ENCODE data around the gene GJA4.
"Not testable (repeated sequence)": the region's sequence is repeated elsewhere in the genome, so short reads cannot be mapped to it uniquely, and the experiment has no call there.

GJA4 gene

DNA sequence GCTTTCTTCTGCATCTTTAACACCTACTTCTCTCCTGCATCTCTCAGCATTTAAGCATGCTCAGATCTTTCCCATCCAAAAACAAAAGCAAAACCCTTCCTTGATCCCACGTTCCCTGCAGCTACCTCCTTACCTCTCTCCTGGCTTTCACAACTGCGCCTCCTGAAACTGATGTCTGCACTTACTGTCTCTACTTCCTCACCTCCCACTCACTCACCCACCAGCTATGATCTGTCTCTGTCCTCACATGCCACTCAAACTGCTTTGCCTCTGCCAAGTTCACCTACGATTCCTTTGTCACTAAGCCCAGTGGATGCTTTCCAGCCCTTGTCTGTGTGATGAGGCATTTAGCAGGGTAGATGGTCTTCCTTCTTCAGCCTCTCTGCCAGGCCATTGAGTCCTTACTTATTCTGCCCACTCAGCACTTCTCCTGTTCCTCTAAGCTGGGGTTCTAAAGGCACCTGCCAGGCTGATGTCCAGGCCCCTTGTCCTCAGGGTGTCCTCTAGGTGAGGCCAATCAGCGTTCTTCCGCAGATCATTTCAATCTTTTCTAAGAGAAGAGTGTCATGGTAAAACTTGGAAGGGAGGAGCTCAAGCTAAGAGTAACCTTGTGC, 21.8 kb upstream of the GJA4 start:
- DNase-seq: no peak

GRCh38 chr1:34771573-34772371, 21.0 kb upstream of the GJA4 start:
- no peak for DNase-seq

DNA sequence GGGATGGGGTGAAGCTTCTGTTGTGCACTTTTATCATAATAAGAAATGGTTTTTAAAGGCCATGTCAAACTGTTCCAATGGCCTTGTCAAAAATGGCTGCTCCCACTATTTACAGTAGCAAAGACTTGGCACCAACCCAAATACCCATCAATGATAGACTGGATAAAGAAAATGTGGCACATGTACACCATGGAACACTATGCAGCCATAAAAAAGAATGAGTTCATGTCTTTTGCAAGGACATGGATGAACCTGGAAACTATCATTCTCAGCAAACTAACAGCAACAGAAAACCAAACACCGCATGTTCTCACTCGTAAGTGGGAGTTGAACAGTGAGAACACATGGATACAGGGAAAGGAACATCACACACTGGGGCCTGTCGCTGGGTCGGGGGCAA, 19.7 kb upstream of the GJA4 start:
- not testable (repeated sequence) for DNase-seq

DNA sequence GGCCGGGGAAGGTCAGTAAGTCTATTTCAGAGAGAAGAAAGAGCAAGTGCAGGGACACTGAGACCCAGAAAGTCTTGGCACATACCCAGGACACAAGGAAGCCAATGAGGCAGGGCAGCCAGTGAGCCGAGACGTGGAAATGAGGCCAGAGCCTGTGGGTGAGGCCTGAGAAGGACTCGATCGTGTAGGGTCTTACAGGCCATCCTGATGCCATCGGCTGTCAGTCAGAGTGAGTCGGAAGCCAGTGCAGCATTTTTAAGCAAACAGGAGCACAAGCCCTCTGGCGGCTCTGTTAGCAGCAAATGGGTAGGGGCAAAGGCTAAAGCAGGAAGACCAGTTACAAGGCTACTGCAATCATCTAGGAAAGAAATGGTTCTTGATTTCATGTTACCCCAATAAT, 17.8 kb upstream of the GJA4 start:
- no peak for DNase-seq

- no peak for DNase-seq
These were observed 15.9 kb upstream of the GJA4 start for GRCh38 chr1:34776911-34777310.

GRCh38 chr1:34777519-34778321, 15.1 kb upstream of the GJA4 start:
- no peak for DNase-seq

- DNase-seq: no peak
These were observed 14.4 kb upstream of the GJA4 start for GRCh38 chr1:34778381-34778780.

DNA sequence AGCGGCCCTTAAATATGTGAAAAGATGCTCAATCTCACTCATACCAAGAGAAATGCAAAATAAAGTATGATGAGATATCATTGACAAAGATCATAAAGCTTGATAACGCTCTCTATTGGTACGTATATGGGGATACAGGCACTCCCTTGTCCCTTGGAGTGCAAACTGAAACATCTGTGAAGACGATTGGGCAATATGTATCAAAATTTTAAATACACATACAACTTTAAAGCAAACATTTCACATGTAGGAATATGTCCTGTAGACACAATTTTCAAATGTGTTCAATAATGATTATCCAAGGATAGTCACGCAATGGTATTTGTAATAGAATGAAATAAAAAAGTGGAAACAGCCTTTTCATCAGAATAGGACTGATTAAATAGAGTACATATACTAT, 13.8 kb upstream of the GJA4 start:
- DNase-seq: no peak

DNA sequence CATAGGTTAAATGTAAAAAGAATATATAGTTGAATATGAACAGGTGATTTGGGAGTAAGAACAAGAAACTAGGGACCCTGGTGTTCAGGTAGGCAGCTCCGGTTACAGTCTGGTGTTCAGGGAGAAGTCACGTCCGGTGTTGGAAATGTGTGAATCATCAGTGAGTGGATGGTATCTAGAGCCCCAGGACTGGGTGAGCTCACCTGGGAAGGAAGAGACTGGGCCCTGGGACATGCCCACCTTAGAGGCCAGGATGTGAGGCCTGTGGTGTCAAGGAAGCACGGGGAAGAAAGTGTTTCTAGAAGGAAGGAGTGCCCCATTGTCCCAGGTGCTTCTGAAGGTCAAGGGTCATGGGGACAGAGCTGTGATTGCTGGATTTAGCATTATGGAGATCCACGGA, 13.3 kb upstream of the GJA4 start:
- DNase-seq: no peak

GRCh38 chr1:34779962-34780361, 12.8 kb upstream of the GJA4 start:
- no peak for DNase-seq

- DNase-seq: no peak
These were observed 12.3 kb upstream of the GJA4 start for GRCh38 chr1:34780528-34780927.

GRCh38 chr1:34781071-34781843, 11.5 kb upstream of the GJA4 start, which contains the start of gene GJB3:
Gene GJB3 (plus strand): TSS chr1:34781214. CDS start chr1:34784763, 3,549 bp downstream.
- DNase-seq: no peak

- no peak for DNase-seq
These were observed 10.9 kb upstream of the GJA4 start for GRCh38 chr1:34781844-34782391.

DNA sequence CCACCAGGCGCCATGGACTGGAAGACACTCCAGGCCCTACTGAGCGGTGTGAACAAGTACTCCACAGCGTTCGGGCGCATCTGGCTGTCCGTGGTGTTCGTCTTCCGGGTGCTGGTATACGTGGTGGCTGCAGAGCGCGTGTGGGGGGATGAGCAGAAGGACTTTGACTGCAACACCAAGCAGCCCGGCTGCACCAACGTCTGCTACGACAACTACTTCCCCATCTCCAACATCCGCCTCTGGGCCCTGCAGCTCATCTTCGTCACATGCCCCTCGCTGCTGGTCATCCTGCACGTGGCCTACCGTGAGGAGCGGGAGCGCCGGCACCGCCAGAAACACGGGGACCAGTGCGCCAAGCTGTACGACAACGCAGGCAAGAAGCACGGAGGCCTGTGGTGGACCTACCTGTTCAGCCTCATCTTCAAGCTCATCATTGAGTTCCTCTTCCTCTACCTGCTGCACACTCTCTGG, 8.0 kb upstream of the GJA4 start:
- no peak for DNase-seq

- no peak for DNase-seq
These were observed 7.4 kb upstream of the GJA4 start for GRCh38 chr1:34785231-34785874.

DNA sequence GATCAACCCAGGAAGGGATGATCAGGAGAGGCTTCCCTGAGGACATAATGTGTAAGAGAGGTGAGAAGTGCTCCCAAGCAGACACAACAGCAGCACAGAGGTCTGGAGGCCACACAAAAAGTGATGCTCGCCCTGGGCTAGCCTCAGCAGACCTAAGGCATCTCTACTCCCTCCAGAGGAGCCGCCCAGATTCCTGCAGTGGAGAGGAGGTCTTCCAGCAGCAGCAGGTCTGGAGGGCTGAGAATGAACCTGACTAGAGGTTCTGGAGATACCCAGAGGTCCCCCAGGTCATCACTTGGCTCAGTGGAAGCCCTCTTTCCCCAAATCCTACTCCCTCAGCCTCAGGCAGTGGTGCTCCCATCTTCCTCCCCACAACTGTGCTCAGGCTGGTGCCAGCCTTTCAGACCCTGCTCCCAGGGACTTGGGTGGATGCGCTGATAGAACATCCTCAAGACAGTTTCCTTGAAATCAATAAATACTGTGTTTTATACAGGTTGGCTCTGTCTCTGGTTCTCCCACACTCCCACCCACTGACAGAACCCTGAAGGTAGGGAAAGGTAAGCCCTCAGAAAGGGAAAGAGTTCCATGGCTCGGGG, 6.8 kb upstream of the GJA4 start:
- no peak for DNase-seq

- peak; percentile 67 for DNase-seq
These were observed 6.1 kb upstream of the GJA4 start for GRCh38 chr1:34786521-34787325.

GRCh38 chr1:34787461-34788420, 5.1 kb upstream of the GJA4 start:
- DNase-seq: no peak

DNA sequence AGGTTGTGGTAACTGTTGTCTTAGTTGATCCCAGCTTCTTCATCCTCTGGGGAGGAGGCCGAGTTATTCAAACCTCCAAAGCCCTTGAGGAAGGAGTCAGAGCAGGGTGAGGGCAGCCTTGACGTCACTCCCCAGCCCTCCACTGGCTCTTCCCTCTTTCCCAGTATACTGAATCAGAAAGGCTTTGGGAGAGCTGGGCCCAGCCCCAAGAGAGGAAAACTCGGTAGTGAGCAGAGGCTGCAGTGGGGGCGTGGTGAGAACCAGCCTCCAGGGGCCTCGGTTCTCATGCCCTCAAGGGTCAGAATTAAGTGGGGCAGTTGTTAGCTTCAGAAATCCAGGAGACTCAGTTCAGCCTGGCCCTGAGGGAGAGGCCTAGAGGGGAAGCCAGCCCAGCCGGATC, 1.8 kb upstream of the GJA4 start:
- no peak for DNase-seq
